NCI-H526 treated with DMSO at 0.1 percent for 48 hours (cell line): ENCODE results near the gene CYB5A.
A peak's percentile ranks its signal among the peaks of the same experiment; 100 is the strongest.
"Not testable (repeated sequence)": the region's sequence is repeated elsewhere in the genome, so short reads cannot be mapped to it uniquely, and the experiment has no call there.

Source experiments
- DNase-seq: peaks from one replicate; lab custom pipeline; 2025; lab: John Stamatoyannopoulos, UW

The CYB5A gene

GRCh38 chr18:74291771-74292540, at the start of gene CYB5A:
TSS of gene CYB5A (minus strand) at chr18:74291963. CDS start at chr18:74291875, 88 bp downstream.
- DNase-seq = peak; percentile 90

- DNase-seq = no peak
These were observed 46.1 kb upstream of the CYB5A start for GRCh38 chr18:74337912-74338309.

GRCh38 chr18:74337155-74337911, 45.6 kb upstream of the CYB5A start:
- no peak for DNase-seq

- DNase-seq = no peak
These were observed 44.9 kb upstream of the CYB5A start for GRCh38 chr18:74336656-74337055.

GRCh38 chr18:74334242-74334893, 42.6 kb upstream of the CYB5A start:
- DNase-seq = no peak

GRCh38 chr18:74333091-74333490, 41.3 kb upstream of the CYB5A start:
- no peak for DNase-seq

- DNase-seq = peak; percentile 5
These were observed 39.6 kb upstream of the CYB5A start for GRCh38 chr18:74331404-74331803.

- no peak for DNase-seq
These were observed 38.0 kb upstream of the CYB5A start for GRCh38 chr18:74329688-74330205.

- no peak for DNase-seq
These were observed 36.4 kb upstream of the CYB5A start for GRCh38 chr18:74328206-74328605.

- not testable (repeated sequence) for DNase-seq
These were observed 35.0 kb upstream of the CYB5A start for GRCh38 chr18:74326791-74327190.

GRCh38 chr18:74326231-74326630, 34.5 kb upstream of the CYB5A start:
- no peak for DNase-seq

- no peak for DNase-seq
These were observed 24.8 kb upstream of the CYB5A start for GRCh38 chr18:74316257-74317170.

- no peak for DNase-seq
These were observed 23.9 kb upstream of the CYB5A start, which contains the start of gene C18orf63 for GRCh38 chr18:74315464-74316256. TSS of gene C18orf63 (plus strand) at chr18:74315839. CDS start at chr18:74317866, 2,027 bp downstream.

GRCh38 chr18:74314759-74315463, 23.1 kb upstream of the CYB5A start:
- no peak for DNase-seq

GRCh38 chr18:74311000-74311399, 19.2 kb upstream of the CYB5A start:
- DNase-seq = no peak

GRCh38 chr18:74310411-74310810, 18.6 kb upstream of the CYB5A start:
- no peak for DNase-seq

GRCh38 chr18:74303936-74304335, 12.2 kb upstream of the CYB5A start:
- DNase-seq = no peak

- no peak for DNase-seq
These were observed 11.5 kb upstream of the CYB5A start for GRCh38 chr18:74303306-74303705.

GRCh38 chr18:74299746-74300145, 8.0 kb upstream of the CYB5A start:
- DNase-seq = no peak

- DNase-seq = no peak
These were observed 7.4 kb upstream of the CYB5A start for GRCh38 chr18:74299162-74299561.
